ENCODE results near the gene WDR46.

The WDR46 gene

DNA sequence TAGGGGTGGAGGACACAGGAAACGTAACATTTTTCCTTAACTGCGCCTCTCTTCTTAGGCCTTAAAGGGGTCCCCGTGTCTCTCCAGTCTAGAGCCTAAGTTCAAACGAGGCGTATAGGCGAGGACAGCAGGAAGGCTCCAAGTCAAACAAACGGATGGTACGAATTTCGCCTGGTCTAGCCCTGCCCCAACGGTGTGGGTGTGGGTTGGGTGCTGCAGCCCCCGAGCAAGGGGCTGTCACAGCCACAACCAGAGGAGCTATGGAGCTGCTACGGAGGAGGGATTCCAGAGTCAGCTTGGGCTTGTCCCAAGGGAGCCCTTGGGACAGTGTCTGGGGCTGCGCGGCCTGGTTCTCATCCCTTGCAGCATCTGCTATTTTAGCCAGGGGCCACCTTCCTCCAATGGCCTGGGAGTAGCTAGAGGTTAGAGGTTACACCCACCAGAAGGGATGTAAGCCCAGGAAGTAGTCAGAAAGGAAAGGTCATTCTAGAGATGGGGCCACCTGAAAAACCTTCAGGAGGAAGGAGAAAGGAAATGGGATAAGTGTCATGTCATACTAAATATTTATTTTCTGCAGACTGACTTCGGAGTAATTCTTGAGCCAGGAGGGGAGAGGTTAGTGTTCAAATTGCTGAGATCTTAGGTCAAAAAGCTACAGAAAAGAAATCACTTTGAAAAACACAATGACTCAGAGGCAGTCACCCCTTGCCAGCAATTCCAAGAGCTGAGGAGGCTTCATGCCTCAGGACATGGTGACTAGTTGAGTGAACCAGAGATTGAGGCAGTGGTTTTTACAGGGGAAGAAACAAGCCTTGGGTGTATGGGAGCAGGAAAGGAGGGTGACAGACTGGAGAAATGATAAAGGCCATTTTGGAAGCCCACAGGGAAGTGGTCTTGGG lies 39.1 kb downstream of the WDR46 start:
- CTCF ChIA-PET = interaction anchor here (0.5 to 2.9 kb wide), 14 partner anchors 11 to 296 kb away, joined by 3 to 15 read pairs (median 6); partner anchors contain the start of genes RING1, RPS18 and VPS52
- peak overlapping the region; percentile 89 to 94 for H3K27ac ChIP-seq (ENCODE audit: insufficient read depth in 1 of 2, low read depth in 1 of 2, low read length in 2 of 2, poor library complexity in 1 of 2, severe bottlenecking in 2 of 2)
- peak overlapping the region; percentile 70 to 86 (median 74) for H3K4me3 ChIP-seq (ENCODE audit: control insufficient read depth in 1 of 7, extremely low read depth in 1 of 7, insufficient read depth in 4 of 7, low read depth in 2 of 7, low read length in 6 of 7)
- peaks cover 0 to 13% (median 7%) of the 10 kb centered on the region in 4 experiments for H3K36me3 ChIP-seq (ENCODE audit: control insufficient read depth in 4 of 4, insufficient read depth in 4 of 4, low read length in 3 of 4)
- H3K9me3 ChIP-seq (ENCODE audit: control extremely low read depth in 1 of 5, control insufficient read depth in 4 of 5, insufficient read depth in 2 of 5, low read depth in 1 of 5, low read length in 4 of 5) = no peaks in the 10 kb centered on the region
- H3K4me1 ChIP-seq (ENCODE audit: control extremely low read depth in 1 of 4, control insufficient read depth in 4 of 4, insufficient read depth in 4 of 4, low read length in 3 of 4) = peaks cover 10 to 27% (median 25%) of the 10 kb centered on the region in 4 experiments
- H3K27me3 ChIP-seq (replicated peaks in 2 of 5; ENCODE audit: control insufficient read depth in 4 of 5, insufficient read depth in 5 of 5, low read length in 4 of 5) = peaks cover 0 to 2% (median 0%) of the 10 kb centered on the region in 5 experiments
- WGBS (ENCODE audit: insufficient coverage) = 30% methylated on average over 12 of the region's 15 CpGs
- DNase-seq = no peak
- POLR2A ChIA-PET = interaction anchor here (0.6 to 2.2 kb wide), 4 partner anchors 21 to 278 kb away, joined by 3 to 10 read pairs (median 4); partner anchors contain the start of genes RPS18 and VPS52

DNA sequence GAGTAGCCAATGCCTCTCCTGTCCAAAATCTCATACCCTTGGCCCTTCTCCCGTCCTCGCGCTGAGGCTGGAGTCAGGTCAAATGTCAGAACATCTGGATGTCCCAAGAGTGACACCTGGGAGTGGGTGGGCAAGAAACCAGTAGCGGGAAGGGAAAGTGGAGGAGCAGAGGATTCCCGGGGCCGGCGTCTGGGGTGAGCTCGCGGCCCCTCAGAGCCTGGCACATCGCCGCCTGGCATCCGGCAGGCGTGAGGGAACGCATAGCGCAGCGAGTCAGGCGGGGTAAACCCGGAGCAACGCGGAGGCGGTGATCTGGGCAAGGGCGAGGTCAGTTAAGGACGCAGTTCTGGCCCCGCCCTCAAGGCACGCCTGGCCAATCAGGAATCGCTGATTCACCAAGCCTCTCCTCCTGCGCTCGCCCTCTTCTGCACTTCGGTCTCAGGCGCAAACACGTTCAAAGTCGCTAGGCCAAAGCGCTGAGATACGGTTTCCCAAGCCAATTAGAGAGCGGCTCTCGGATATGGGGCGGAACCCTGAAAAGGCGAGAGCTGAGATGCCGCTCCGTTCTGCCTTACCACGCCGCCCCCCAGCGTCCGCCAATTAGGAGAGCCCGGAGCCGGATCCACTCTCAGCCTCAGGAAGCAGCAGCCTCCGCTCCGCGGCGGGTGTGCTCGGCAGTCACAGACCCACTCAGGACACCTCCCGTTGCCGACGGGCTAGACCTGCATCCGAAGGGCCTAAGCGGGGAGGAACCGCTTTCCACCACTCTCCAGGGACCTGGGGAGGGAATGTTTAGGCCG lies 39.9 kb downstream of the WDR46 start:
- Histone ChIP-seq H3K4me3 (ENCODE audit: control insufficient read depth in 1 of 7, extremely low read depth in 1 of 7, insufficient read depth in 4 of 7, low read depth in 2 of 7, low read length in 6 of 7) (peak overlapping the region; percentile 70 to 86 (median 74)), H3K9me3 (ENCODE audit: control extremely low read depth in 1 of 5, control insufficient read depth in 4 of 5, insufficient read depth in 2 of 5, low read depth in 1 of 5, low read length in 4 of 5) (no peaks in the 10 kb centered on the region), H3K27ac (ENCODE audit: insufficient read depth in 1 of 2, low read depth in 1 of 2, low read length in 2 of 2, poor library complexity in 1 of 2, severe bottlenecking in 2 of 2) (peak overlapping the region; percentile 89 to 94), H3K4me1 (ENCODE audit: control extremely low read depth in 1 of 4, control insufficient read depth in 4 of 4, insufficient read depth in 4 of 4, low read length in 3 of 4) (peaks cover 10 to 27% (median 25%) of the 10 kb centered on the region in 4 experiments), H3K36me3 (ENCODE audit: control insufficient read depth in 4 of 4, insufficient read depth in 4 of 4, low read length in 3 of 4) (peaks cover 0 to 13% (median 7%) of the 10 kb centered on the region in 4 experiments), H3K27me3 (replicated peaks in 2 of 5; ENCODE audit: control insufficient read depth in 4 of 5, insufficient read depth in 5 of 5, low read length in 4 of 5) (peaks cover 0 to 2% (median 0%) of the 10 kb centered on the region in 5 experiments)
- ChIA-PET POLR2A (interaction anchor here (0.6 to 2.2 kb wide), 6 partner anchors 21 to 269 kb away, joined by 3 to 10 read pairs (median 4); partner anchors contain the start of genes HSD17B8, RPS18 and VPS52), CTCF (interaction anchor here (0.7 to 2.9 kb wide), 34 partner anchors 10 to 365 kb away, joined by 3 to 20 read pairs (median 4); partner anchors contain the start of genes B3GALT4, HSD17B8, PFDN6 and RING1)
- DNase-seq = peak; percentile 99 to 100 (median 100)
- under 1% methylated on average over 37 of the region's 58 CpGs for WGBS (ENCODE audit: insufficient coverage)

DNA sequence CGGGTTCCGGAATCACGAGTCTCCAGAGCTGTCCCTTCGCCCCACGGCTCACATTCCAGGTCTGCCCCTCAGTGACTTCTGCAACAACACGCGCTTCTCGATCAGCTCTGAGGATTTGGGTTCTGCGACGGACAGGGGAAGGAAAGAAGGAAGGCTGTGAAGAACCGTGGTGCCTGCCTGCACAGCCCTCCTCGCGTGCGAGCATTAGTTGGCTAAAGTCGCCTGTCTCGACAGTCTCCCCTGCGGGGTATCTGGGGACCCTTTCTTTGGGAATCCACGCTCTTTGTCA lies 40.5 kb downstream of the WDR46 start:
- Histone ChIP-seq H3K36me3 (ENCODE audit: control insufficient read depth in 4 of 4, insufficient read depth in 4 of 4, low read length in 3 of 4) (peaks cover 0 to 13% (median 7%) of the 10 kb centered on the region in 4 experiments), H3K4me3 (ENCODE audit: control insufficient read depth in 1 of 7, extremely low read depth in 1 of 7, insufficient read depth in 4 of 7, low read depth in 2 of 7, low read length in 6 of 7) (peak overlapping the region; percentile 44 to 86 (median 74)), H3K4me1 (ENCODE audit: control extremely low read depth in 1 of 4, control insufficient read depth in 4 of 4, insufficient read depth in 4 of 4, low read length in 3 of 4) (peaks cover 10 to 27% (median 25%) of the 10 kb centered on the region in 4 experiments), H3K27ac (ENCODE audit: insufficient read depth in 1 of 2, low read depth in 1 of 2, low read length in 2 of 2, poor library complexity in 1 of 2, severe bottlenecking in 2 of 2) (peak overlapping the region; percentile 81 to 94), H3K9me3 (ENCODE audit: control extremely low read depth in 1 of 5, control insufficient read depth in 4 of 5, insufficient read depth in 2 of 5, low read depth in 1 of 5, low read length in 4 of 5) (no peaks in the 10 kb centered on the region), H3K27me3 (replicated peaks in 2 of 5; ENCODE audit: control insufficient read depth in 4 of 5, insufficient read depth in 5 of 5, low read length in 4 of 5) (peaks cover 0 to 2% (median 0%) of the 10 kb centered on the region in 5 experiments)
- ChIA-PET POLR2A (interaction anchor here (0.9 to 2.2 kb wide), 5 partner anchors 23 to 269 kb away, joined by 3 to 10 read pairs (median 3); partner anchors contain the start of genes HSD17B8, RPS18 and VPS52), CTCF (interaction anchor here (0.8 to 2.2 kb wide), 32 partner anchors 9 to 364 kb away, joined by 3 to 20 read pairs (median 4); partner anchors contain the start of genes B3GALT4, HSD17B8, RING1 and RPS18)
- DNase-seq = peak; percentile 55 to 74 (median 67)
- WGBS (ENCODE audit: insufficient coverage) = 2% methylated on average over 14 of the region's 18 CpGs

DNA sequence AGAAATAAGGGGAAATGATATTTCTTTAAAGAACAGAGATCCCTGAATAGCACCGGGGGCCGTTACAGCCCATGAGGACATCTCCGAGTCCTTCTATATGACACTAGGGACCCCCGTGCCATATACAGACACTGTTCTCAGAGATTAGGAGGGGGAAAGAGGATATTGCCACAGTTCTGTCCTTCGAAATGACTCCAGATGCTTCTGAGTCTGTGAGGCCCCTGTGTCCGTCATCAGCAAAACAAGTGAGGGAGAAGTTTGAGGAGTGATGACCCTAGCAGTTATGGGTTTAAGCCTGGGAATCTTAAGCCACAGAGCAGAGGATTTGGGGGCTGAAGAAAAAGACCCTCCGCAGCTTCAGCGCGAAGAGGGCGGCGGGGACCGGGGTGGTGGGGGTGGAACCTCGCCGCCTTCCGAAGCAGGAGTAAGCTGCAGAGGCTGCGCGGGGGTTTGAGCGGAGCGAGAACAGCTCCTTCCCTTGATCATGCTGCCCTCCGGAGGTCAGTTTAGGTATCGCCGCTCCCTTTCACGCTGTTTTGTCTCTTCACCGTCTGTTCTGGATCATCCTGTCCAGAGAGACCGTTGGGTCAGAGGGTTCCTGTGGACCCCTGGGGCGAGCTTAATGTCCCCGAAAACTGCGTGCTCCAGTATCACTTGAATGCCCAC lies 40.9 kb downstream of the WDR46 start:
- Histone ChIP-seq H3K36me3 (ENCODE audit: control insufficient read depth in 4 of 4, insufficient read depth in 4 of 4, low read length in 3 of 4) (peaks cover 0 to 13% (median 6%) of the 10 kb centered on the region in 4 experiments), H3K4me3 (ENCODE audit: control insufficient read depth in 1 of 7, extremely low read depth in 1 of 7, insufficient read depth in 4 of 7, low read depth in 2 of 7, low read length in 6 of 7) (peak overlapping the region; percentile 44 to 86 (median 74)), H3K27ac (ENCODE audit: insufficient read depth in 1 of 2, low read depth in 1 of 2, low read length in 2 of 2, poor library complexity in 1 of 2, severe bottlenecking in 2 of 2) (peak overlapping the region; percentile 81 to 94), H3K27me3 (replicated peaks in 2 of 5; ENCODE audit: control insufficient read depth in 4 of 5, insufficient read depth in 5 of 5, low read length in 4 of 5) (peaks cover 0 to 5% (median 0%) of the 10 kb centered on the region in 5 experiments), H3K9me3 (ENCODE audit: control extremely low read depth in 1 of 5, control insufficient read depth in 4 of 5, insufficient read depth in 2 of 5, low read depth in 1 of 5, low read length in 4 of 5) (no peaks in the 10 kb centered on the region), H3K4me1 (ENCODE audit: control extremely low read depth in 1 of 4, control insufficient read depth in 4 of 4, insufficient read depth in 4 of 4, low read length in 3 of 4) (peaks cover 10 to 27% (median 25%) of the 10 kb centered on the region in 4 experiments)
- peak; percentile 82 to 90 (median 87) for DNase-seq
- ChIA-PET POLR2A (interaction anchor here (0.9 to 2.2 kb wide), 4 partner anchors 23 to 268 kb away, joined by 3 to 10 read pairs (median 3); partner anchors contain the start of genes HSD17B8, RPS18 and VPS52), CTCF (interaction anchor here (0.6 to 2.2 kb wide), 33 partner anchors 9 to 364 kb away, joined by 3 to 20 read pairs (median 4); partner anchors contain the start of genes B3GALT4, HSD17B8, RING1 and RPS18)
- 0% methylated on average over 27 of the region's 28 CpGs for WGBS (ENCODE audit: insufficient coverage)

DNA sequence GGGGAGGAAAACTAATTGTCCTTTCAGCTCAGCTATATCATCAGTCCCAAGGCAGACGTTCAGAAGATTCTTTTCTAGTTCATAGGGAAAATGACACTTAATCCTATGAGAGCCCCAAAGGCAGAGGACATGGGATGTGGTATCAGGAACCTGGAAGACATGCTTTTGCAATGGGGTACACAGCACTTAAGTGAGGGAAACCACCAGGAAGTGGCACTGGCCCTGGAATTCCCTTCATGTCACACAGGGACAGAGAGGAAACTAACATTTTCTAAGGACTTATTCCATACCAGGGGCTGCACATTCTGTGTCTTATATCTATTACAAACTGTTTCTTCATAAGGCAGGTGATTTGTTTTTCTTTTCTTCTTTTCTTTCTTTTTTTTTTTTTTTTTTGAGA lies 45.6 kb downstream of the WDR46 start:
- Histone ChIP-seq H3K36me3 (ENCODE audit: control insufficient read depth in 4 of 4, insufficient read depth in 4 of 4, low read length in 3 of 4) (no peaks in the 10 kb centered on the region), H3K4me3 (ENCODE audit: control insufficient read depth in 1 of 7, extremely low read depth in 1 of 7, insufficient read depth in 4 of 7, low read depth in 2 of 7, low read length in 6 of 7) (no peak overlapping the region), H3K4me1 (ENCODE audit: control extremely low read depth in 1 of 4, control insufficient read depth in 4 of 4, insufficient read depth in 4 of 4, low read length in 3 of 4) (peaks cover 3 to 8% (median 6%) of the 10 kb centered on the region in 4 experiments), H3K27me3 (replicated peaks in 2 of 5; ENCODE audit: control insufficient read depth in 4 of 5, insufficient read depth in 5 of 5, low read length in 4 of 5) (peaks cover 0 to 10% (median 0%) of the 10 kb centered on the region in 5 experiments), H3K9me3 (ENCODE audit: control extremely low read depth in 1 of 5, control insufficient read depth in 4 of 5, insufficient read depth in 2 of 5, low read depth in 1 of 5, low read length in 4 of 5) (no peaks in the 10 kb centered on the region), H3K27ac (ENCODE audit: insufficient read depth in 1 of 2, low read depth in 1 of 2, low read length in 2 of 2, poor library complexity in 1 of 2, severe bottlenecking in 2 of 2) (no peak overlapping the region)
- POLR2A ChIA-PET = no interaction called here
- WGBS (ENCODE audit: insufficient coverage) = 100% methylated on average over 1 of the region's 1 CpG
- CTCF ChIA-PET = interaction anchor here (0.9 to 1.4 kb wide), 2 partner anchors 23 to 34 kb away, joined by 3 read pairs; no protein-coding TSS in a partner anchor
- DNase-seq = no peak

DNA sequence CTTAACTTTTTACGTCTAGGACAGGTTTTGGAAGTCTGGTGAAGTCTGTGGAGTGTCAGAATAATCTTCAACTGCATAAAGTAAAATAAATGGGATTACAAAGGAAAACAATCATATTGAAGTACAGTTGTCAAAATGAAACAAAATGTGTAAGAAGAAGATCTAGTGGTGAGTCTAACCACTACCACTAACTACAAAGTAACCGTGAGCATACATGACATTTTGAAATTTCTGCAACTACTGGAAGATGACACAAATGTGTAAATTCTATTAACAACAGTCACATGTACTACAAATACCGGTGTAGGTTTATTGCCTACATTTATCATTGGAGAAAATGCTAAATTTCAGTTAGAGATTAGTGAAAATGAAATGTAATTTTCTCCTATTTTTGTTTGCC lies 47.1 kb downstream of the WDR46 start:
- ChIA-PET POLR2A (no interaction called here), CTCF (no interaction called here)
- no peaks in the 10 kb centered on the region for H3K9me3 ChIP-seq (ENCODE audit: control extremely low read depth in 1 of 5, control insufficient read depth in 4 of 5, insufficient read depth in 2 of 5, low read depth in 1 of 5, low read length in 4 of 5)
- DNase-seq = peak in 1 of 3 donors; percentile 36
- WGBS (ENCODE audit: insufficient coverage) = no CpG with 5 or more reads among the region's 3 CpGs
- peaks cover 0 to 1% (median 0%) of the 10 kb centered on the region in 4 experiments for H3K4me1 ChIP-seq (ENCODE audit: control extremely low read depth in 1 of 4, control insufficient read depth in 4 of 4, insufficient read depth in 4 of 4, low read length in 3 of 4)
- H3K27me3 ChIP-seq (replicated peaks in 2 of 5; ENCODE audit: control insufficient read depth in 4 of 5, insufficient read depth in 5 of 5, low read length in 4 of 5) = peaks cover 0 to 10% (median 0%) of the 10 kb centered on the region in 5 experiments
- no peak overlapping the region for H3K4me3 ChIP-seq (ENCODE audit: control insufficient read depth in 1 of 7, extremely low read depth in 1 of 7, insufficient read depth in 4 of 7, low read depth in 2 of 7, low read length in 6 of 7)
- no peak overlapping the region for H3K27ac ChIP-seq (ENCODE audit: insufficient read depth in 1 of 2, low read depth in 1 of 2, low read length in 2 of 2, poor library complexity in 1 of 2, severe bottlenecking in 2 of 2)
- H3K36me3 ChIP-seq (ENCODE audit: control insufficient read depth in 4 of 4, insufficient read depth in 4 of 4, low read length in 3 of 4) = no peaks in the 10 kb centered on the region
